ES-I3 (cell line): ENCODE measurements around the gene ZNF524.
"Not testable (repeated sequence)": the region's sequence is repeated elsewhere in the genome, so short reads cannot be mapped to it uniquely, and the experiment has no call there.

Experiments used
- H3K36me3 ChIP-seq: 2 replicates; pipeline ENCODE4 v1.6.1; 2013; ENCODE audit warnings: mild to moderate bottlenecking, low read length, control low read depth, moderate library complexity; ENCODE audit not compliant: insufficient read depth
- H3K4me1 ChIP-seq: 2 replicates; pipeline ENCODE4 v1.6.1; 2013; ENCODE audit warnings: mild to moderate bottlenecking, control low read depth, low read length; ENCODE audit not compliant: insufficient read depth
- H3K9ac ChIP-seq: 2 replicates; pipeline ENCODE4 v1.6.1; 2013; ENCODE audit warnings: low read depth, mild to moderate bottlenecking, low read length, moderate library complexity
- H3K9me3 ChIP-seq: 2 replicates; pipeline ENCODE4 v1.6.1; 2013; ENCODE audit warnings: mild to moderate bottlenecking, low read length, moderate library complexity; ENCODE audit not compliant: control insufficient read depth, insufficient read depth

ZNF524 gene, protein sequence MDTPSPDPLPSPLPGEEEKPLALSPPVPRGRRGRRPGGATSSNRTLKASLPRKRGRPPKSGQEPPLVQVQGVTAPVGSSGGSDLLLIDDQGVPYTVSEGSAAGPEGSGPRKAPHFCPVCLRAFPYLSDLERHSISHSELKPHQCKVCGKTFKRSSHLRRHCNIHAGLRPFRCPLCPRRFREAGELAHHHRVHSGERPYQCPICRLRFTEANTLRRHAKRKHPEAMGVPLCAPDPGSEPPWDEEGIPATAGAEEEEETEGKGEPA

GRCh38 chr19:55599842-55600661, at the start of gene ZNF524:
ZNF524 (plus strand) TSS chr19:55600288; CDS start chr19:55602113, 1,825 bp downstream.
- Histone ChIP-seq H3K36me3 (no peaks in the 10 kb centered on the region), H3K9ac (peak within 1 kb of the TSS; percentile 66), H3K9me3 (no peaks in the 10 kb centered on the region), H3K4me1 (0 out of 2 replicates have a peak, but pooled peaks cover 5% of the 10 kb centered on the region)

DNA sequence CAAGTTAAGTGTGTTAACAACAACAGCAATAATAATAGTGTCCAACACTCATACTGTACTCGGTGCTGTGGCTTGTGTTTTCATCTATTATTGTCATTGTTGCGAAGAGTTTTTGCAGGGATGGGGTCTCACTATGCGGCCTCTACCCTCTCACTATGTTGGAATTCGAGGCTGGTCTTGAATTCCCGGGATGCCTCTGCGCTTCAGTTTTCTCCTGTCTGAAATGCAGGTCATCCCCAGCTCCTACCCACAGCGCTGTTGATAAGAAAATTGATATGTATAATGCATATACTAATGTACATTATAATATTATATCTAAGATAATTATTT, 49.8 kb upstream of the ZNF524 start:
- Histone ChIP-seq H3K9ac (peak overlapping the region; percentile 42), H3K9me3 (no peaks in the 10 kb centered on the region), H3K36me3 (no peaks in the 10 kb centered on the region), H3K4me1 (peaks cover 45% of the 10 kb centered on the region)

GRCh38 chr19:55552206-55552605, 47.9 kb upstream of the ZNF524 start:
- Histone ChIP-seq H3K9me3 (no peaks in the 10 kb centered on the region), H3K9ac (no peak overlapping the region; the same call in 1 of the 2 replicates), H3K36me3 (no peaks in the 10 kb centered on the region), H3K4me1 (peaks cover 26% of the 10 kb centered on the region)

DNA sequence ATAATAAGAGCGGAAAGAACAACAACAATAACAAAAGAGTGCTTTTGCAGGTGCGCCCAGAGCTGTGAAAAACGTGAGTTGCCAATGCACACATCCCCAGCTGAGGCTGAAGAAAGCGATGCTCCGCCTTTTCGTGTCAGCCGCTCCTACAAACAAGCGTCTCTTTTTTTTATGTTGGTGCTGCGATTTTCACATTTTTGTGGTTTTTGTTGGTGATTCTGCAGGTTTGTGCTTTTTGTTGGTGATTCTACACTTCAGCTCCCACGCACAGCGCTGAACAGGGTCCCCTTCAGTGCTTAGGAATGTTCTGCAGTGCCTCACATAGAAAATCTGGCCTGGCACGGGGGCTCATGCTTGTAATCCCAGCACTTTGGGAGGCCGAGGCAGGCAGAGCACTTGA, 47.5 kb upstream of the ZNF524 start:
- peaks cover 22% of the 10 kb centered on the region for H3K4me1 ChIP-seq
- H3K9ac ChIP-seq: peak overlapping the region; percentile 18; the same call in 1 of the 2 replicates
- no peaks in the 10 kb centered on the region for H3K9me3 ChIP-seq
- H3K36me3 ChIP-seq: no peaks in the 10 kb centered on the region

- no peaks in the 10 kb centered on the region for H3K9me3 ChIP-seq
- peak overlapping the region; percentile 22; the same call in 1 of the 2 replicates for H3K9ac ChIP-seq
- peaks cover 20% of the 10 kb centered on the region for H3K4me1 ChIP-seq
- no peaks in the 10 kb centered on the region for H3K36me3 ChIP-seq
Observed at GRCh38 chr19:55553217-55554182, 46.6 kb upstream of the ZNF524 start.

- Histone ChIP-seq H3K9ac (no peak overlapping the region), H3K4me1 (peaks cover 20% of the 10 kb centered on the region), H3K9me3 (no peaks in the 10 kb centered on the region)
Observed at GRCh38 chr19:55554302-55554701, 45.8 kb upstream of the ZNF524 start.

DNA sequence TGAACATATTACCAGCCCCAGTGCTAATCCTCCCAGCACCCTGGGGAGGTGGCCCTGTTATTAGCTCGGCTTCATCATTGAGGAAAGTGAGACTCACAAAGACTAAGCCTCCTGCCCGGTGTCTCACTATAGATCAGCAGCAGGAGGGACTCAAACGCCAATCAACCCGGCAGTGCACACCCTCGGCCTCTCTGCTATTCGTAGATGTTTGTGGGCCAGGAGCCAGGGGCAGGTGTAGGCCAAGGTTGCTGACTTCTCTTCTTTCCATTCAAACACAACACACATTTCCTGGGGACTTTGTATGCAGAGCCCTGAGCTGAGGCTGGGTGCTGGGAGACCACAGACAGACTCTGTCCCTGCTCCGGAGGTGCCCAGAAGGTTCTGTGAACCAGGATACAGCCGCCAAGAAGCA, 45.3 kb upstream of the ZNF524 start:
- peaks cover 20% of the 10 kb centered on the region for H3K4me1 ChIP-seq
- no peaks in the 10 kb centered on the region for H3K36me3 ChIP-seq
- no peaks in the 10 kb centered on the region for H3K9me3 ChIP-seq
- H3K9ac ChIP-seq: no peak overlapping the region

More at GRCh38 chr19:55554302-55554701, 45.8 kb upstream of the ZNF524 start:
- no peaks in the 10 kb centered on the region for H3K36me3 ChIP-seq

- no peaks in the 10 kb centered on the region for H3K9me3 ChIP-seq
- H3K36me3 ChIP-seq: no peaks in the 10 kb centered on the region
- no peak overlapping the region for H3K9ac ChIP-seq
- H3K4me1 ChIP-seq: 0 out of 2 replicates have a peak, but pooled peaks cover 2% of the 10 kb centered on the region
Observed at GRCh38 chr19:55559684-55560083, 40.4 kb upstream of the ZNF524 start.

DNA sequence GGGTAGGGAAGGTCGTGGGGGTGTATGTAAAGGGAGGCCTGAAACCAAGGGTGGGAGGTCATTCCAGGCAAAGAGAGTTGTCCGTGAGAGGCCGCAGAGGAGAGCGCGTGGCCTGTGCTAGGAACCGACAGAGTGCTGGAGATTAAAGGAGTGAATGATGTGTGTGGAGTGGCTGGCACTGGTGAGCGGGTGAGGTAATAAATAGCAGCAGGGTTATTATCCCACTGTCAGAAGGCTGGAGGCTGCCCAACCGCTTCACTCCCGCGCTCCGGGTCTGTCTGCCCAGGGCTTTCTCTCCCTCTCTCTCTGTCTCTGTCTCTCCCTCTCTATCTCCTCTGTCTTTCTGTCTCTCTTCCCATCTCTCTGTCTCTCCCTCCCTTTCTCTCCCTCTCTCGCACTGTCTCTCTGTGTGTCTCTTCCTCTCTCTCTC, 36.8 kb upstream of the ZNF524 start:
- Histone ChIP-seq H3K4me1 (no peaks in the 10 kb centered on the region), H3K9me3 (no peaks in the 10 kb centered on the region), H3K9ac (no peak overlapping the region), H3K36me3 (no peaks in the 10 kb centered on the region)

- Histone ChIP-seq H3K9me3 (no peaks in the 10 kb centered on the region), H3K9ac (no peak overlapping the region), H3K4me1 (no peaks in the 10 kb centered on the region), H3K36me3 (no peaks in the 10 kb centered on the region)
Observed at GRCh38 chr19:55566823-55567222, 33.3 kb upstream of the ZNF524 start.

- Histone ChIP-seq H3K9me3 (no peaks in the 10 kb centered on the region), H3K4me1 (no peaks in the 10 kb centered on the region), H3K36me3 (no peaks in the 10 kb centered on the region), H3K9ac (no peak overlapping the region)
Observed at GRCh38 chr19:55567708-55568328, 32.3 kb upstream of the ZNF524 start.

- H3K9me3 ChIP-seq, H3K36me3 ChIP-seq, H3K4me1 ChIP-seq, H3K9ac ChIP-seq: not testable (repeated sequence)
Observed at GRCh38 chr19:55569477-55569876, 30.6 kb upstream of the ZNF524 start.

DNA sequence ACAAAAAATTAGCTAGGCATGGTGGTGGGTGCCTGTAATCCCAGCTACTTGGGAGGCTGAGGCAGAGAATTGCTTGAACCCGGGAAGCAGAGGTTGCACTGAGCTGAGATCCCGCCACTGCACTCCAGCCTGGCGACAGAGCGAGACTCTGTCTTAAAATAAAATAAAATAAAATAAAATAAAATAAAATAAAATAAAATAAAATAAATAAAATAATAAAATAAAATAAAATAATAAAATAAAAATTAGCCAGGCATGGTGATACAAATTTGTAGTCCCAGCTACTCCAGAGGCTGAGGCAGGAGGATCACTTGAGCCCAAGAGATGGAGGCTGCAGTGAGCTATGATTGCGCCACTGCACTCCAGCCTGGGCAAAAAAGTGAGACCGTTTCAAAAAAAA, 26.2 kb upstream of the ZNF524 start:
- H3K9me3 ChIP-seq, H3K4me1 ChIP-seq, H3K9ac ChIP-seq, H3K36me3 ChIP-seq: not testable (repeated sequence)

- H3K9me3 ChIP-seq: no peaks in the 10 kb centered on the region
- H3K4me1 ChIP-seq: no peaks in the 10 kb centered on the region
- 0 out of 2 replicates have a peak, but pooled peaks cover 7% of the 10 kb centered on the region for H3K36me3 ChIP-seq
- H3K9ac ChIP-seq: no peak overlapping the region
Observed at GRCh38 chr19:55576746-55577145, 23.3 kb upstream of the ZNF524 start.
